ENCODE data around the gene BANK1.

Gene BANK1

DNA sequence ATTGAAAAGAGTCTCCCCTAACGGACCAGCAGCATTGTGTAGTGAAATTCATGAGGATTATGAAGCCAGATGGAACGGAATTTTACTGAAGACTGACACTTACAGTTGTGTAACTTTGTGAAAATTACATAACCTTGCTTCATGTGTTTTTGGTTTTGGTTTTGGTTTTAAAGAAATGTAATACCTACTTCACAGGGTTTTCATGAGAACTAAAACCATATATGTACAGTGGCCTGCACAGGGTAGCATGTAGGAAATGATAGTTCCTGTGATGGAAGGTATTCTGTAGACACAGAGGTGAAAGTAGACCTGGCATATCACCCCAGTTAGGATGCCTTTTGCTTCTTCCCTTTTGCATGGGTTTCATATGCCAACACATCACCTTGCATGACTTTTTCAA, 247.0 kb downstream of the BANK1 start:
- DNase-seq: no peak

DNA sequence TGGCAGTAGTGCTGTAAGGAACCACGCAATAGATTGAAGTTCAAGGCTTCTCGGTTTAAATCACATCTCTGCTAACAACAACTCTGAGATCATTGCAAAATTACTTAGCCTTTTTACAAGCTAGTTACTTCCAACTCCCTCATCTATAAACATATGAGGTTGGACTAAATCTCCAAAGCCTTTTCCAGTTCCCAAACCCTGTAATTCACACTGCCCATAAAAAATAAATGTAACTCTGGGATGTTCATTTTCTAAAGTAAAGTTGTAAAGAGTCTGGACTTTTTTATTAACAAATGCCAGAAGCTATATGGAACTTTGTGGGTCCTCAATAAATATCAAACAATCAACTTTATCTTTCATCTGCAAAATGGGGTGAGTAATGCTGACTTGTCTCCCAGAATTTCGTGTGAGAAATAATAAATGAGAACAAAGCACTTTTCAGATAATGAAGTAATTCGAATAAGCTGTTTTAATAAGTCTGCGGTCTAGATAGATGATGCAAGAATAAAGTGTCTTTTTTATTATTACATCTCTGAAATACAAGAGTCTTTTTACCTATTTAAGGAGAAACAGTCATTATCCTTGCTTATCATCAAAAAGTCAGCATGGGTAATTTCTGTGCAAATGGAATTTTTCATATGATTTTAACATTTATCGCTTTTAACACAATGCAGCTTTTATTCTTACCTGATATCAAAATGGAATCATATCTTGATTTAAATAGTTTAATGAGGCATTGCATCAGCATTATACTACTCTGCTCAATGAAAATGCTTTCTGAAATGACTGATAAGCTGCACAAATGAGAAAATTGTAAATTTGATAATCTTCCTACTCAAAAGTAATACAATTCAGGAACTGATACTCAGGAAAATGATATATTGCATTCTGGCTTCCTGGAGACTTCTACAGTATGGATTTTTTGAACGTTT, 252.6 kb downstream of the BANK1 start:
- no peak for DNase-seq

DNA sequence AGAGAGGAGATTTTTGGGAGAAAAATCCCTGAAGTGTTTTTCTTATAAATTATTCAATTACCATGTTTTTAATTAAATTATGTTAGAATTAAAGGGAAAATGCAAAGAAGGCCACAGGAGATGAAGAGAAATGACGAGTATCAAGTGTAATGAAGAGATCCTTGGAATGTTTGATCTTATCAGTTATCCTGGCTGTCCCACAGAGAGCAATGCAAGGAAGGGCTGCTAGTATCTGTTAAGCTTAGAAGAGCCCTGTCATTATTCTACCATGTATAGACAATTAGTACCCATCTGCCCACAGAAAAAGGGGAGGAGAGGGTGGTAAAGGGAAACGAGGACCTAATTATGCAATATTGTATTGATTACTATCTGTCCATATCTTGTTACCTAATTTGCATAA, 257.1 kb downstream of the BANK1 start:
- DNase-seq: no peak

DNA sequence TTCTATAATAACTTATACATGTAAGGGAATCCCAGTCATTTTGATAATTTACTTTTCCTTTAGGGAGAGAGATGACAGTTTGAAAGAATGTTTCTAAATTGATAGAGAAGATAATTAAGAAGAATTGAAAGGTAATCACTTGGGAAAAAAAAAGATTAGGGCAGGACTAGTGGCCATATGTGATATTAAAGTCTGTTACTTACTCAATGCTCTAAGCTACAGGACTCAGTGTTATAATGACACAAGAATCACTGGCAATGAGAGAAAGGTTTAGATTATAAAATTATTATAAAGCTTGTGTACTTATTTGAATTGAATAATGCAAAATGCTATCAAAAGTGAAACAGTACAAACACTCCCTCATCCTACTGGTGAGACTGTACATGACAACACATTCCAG, 265.3 kb downstream of the BANK1 start:
- no peak for DNase-seq

DNA sequence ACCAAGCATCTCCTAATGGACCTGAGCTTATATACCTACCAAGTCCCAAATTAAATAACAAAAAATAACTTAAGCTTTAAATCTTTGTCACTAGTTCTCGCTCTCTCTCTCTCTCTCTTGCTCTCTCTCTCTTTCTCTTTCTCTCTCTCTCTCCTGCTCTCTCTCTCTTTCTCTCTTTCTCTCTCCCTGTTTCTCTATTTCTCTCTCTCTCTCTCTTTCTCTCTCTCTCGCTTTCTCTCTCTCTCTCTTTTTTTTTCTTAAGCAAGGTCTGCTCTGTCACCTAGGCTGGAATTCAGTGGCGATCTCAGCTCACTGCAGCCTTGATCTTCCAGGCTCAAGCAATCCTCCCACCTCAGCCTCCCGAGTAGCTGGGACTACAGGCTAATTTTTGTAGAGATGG, 266.6 kb downstream of the BANK1 start:
- DNase-seq: no peak

DNA sequence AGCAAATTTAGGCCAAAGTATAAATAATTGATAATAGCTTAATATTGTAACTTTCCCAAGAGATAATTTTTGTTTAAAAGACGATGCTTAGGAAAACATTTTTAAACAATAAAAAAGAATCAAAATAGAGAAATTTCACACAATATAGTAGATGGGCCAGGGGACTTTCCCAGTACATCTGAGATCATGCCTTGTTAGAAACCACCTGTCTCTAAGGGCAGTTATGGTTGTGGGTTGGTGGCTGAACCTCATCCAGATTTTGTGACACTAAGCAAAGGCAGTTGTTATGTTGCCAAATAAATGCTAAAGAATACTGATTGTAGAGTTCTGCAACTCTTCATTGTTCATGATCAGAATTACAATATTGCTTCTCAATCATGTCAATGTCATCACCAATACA, 270.6 kb downstream of the BANK1 start:
- DNase-seq: no peak

DNA sequence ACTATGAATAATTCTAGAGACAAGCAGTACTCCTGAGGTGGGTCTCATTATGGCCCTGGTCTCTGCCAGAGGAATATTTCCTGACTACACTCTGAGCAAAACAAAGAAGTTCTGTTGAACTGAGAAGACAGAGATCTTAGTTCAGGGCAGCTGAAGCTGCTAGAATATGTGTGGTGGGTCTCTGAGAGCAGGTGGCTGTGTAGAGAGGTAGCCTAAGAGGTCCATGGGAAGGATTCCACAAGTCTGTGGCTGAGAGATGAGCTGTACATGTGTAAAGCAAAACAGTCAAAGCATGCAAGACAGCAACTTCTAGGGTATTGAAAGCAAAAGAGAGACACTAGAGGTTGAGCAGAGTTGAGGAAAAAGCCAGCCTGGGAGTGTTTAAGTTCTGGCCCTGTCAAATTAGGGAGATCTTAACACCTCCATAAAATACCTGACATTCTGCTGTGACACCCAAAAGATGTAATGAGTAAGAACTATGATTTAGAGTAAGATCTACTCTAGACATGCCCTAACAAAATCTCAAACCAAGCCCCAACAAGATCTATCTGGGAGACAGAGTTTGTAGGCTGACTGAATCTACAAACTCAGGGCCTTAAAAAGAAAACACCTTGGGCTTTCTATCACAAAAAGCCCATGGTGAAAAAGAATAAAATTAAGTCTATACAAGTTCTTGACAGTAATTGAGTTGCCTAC, 274.4 kb downstream of the BANK1 start:
- no peak for DNase-seq

DNA sequence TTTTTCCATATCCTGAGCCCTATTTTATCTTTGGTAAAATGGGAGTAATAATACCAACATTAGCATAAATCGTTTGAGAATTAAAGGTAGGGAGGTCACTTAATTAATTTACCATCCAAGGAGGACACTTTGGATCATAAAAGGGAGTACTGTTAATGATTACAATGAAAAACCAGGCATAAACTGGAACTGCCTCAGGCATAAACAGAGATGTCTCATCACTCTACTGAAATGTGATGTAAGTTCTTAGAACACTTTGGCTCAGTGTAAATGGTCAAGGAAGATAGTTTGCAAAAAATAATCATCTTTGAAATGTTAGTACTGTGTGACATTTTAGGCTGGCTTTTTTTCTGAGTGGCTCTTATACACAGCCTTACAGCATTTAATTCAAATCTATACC, 286.1 kb downstream of the BANK1 start:
- no peak for DNase-seq

DNA sequence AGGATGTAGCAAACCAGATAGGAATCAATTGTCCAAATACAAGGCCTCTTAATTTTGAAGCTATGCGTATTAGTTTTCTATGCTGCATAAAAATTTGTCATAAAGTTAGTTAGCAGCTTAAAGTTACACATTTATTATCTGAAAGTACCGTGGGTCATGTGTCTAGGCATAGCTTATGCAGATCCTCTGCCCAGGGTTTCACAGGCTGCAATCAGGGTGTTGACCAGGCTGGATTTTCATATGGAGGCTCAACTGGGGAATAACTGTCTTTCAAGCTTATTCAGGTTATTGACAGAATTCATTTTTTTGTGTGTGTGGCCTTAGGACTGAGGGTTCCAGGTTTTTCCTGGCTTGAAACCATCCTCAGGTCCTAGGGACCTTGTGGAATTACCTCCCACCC, 289.7 kb downstream of the BANK1 start:
- DNase-seq: no peak

DNA sequence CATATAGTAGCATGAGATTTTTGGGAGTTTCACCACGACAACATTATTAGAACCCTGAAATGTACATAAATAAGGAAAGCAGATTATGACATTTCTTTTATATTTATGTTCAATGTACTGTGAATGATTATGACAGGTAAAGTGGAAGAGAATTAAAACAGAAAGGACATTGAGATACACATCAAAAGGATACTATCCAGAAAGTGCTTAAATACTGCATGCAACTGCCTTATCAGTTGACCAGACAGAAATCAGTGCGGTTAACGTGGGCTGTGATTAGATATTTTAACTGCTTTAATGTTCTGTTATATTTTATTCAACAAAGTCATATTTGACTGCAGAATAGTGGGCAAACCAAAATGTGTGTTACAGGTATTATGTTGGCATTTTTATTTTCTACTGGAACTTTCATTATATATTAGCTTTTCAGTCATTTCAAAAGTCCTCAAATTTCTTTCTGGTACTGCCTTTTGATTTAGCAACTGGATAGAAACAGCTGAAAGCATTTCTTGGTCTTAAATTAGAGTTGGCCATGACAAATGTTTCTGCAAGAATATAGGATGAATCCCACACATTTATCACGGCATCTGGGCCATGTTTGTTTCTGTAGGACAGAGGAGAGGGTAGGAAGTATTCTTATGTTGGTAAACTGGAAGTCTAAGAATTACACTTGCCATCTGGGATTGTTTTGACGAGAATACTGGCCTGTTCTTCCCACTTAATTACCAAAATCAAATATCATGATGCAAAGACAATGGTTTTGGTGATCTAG, 299.5 kb downstream of the BANK1 start:
- DNase-seq: no peak

DNA sequence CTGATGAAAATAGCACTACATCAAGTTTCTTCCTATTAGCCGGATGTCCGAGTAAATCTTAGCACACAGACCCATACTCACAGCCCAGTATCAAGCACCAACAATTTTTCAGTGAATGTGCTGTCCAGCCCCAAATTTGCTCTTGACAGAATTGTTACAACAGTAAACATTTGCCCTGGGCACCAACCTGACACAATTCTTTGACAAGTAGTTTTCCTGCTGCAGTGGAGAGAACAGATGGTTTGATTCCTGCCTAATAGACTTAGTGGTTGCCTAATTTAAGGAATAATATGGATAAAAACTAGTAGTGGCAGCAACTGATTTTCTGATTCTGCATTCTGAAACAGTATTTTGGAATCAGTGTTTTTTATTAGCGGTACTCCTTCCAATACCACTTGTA, 301.1 kb downstream of the BANK1 start:
- DNase-seq: no peak

DNA sequence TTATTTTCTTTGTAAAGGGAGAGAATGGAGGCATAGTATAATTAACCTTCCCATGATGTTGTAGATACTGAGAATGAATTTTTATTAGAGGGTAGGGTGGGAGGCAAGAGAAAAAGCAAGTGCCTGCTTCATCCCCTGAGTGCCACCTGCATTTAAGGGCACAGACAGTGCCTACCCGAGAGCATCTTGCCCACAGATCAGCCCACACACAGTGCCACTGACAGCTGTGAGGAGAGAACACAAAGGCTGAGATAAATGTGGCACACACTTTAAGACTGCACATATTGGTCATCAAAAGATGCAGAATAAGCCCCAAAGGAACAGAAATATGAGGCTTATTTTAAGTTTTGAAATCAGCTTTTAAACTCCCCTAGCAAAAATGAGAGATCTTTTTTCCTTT, 304.0 kb downstream of the BANK1 start:
- DNase-seq: no peak

DNA sequence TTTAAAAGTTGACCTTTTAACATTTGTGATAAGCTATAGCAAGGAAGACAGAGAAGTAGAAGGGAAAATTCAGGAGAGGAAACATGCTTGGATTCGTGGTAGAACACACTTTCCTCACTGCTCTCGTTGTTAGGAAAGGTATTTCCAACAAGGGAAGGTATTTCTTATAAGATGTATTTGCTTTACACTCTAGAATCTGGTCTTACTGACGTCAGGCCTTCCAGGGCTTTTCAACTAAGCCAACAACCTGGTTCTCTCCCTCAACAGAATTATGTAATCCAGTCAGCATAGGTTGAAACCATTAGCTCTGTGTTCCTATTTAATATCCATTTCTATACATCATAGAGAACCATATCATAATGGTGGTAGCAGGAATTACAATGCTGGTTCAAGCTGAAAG, 312.8 kb downstream of the BANK1 start:
- DNase-seq: no peak

DNA sequence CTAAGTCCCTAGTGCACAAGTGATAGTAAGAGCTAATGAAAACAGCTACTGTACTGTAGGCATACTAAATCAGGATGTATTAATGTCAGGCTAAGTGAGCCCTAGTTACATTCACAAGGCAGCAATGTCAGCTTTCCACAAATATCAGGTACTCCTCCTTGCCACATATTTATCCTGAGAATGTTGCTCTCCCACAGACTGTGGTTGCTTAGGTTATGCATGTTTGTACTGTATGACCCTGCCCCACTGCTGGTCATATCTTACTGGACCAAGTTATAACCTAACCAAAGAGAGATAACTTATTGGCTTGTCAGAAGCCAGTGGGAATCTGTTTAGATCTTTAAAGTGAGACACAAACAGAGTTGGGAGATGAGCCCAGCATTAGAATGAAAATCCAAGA, 313.7 kb downstream of the BANK1 start:
- DNase-seq: no peak

DNA sequence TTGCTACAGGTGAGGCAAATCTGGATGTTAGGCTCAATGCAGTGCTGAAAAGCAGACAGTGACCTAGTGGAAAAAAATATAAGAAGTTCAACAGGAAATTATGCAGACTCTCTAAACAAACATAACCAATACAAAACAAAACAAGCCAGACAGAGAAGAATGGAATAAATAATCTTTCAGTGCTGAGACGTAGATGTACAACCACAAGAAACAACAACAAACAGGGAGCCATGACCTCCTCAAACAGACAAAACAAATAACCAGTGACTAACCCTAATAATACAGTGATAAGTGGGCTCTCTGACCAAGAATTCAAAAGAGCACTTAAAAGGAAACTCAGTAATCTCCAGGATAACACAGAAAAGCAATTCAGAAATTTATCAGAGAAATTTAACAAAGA, 315.5 kb downstream of the BANK1 start:
- no peak for DNase-seq

DNA sequence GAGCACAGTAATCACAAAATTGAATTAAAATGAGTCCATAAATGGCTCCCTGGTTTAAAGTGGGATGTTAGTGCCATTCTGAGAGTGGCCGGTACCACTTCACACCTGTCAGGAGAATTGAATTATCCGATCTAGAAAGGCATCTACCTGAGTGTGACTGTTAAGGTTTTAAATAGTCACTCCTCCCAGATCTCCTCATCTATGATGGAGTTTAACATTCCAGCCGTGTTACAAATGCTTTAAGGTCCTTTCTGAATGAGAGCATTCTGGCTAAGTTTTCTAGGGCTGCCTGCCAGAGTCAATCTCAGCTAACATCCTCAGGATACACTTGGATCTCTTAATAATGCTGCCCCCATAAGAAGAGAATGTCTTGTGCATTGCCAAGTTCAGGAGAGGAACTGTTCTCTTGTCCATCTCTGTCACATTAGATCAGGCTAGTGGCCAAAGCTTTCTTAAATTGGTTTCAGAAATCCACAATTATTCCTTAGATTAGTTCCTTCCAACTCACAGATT, 323.6 kb downstream of the BANK1 start:
- DNase-seq: no peak

DNA sequence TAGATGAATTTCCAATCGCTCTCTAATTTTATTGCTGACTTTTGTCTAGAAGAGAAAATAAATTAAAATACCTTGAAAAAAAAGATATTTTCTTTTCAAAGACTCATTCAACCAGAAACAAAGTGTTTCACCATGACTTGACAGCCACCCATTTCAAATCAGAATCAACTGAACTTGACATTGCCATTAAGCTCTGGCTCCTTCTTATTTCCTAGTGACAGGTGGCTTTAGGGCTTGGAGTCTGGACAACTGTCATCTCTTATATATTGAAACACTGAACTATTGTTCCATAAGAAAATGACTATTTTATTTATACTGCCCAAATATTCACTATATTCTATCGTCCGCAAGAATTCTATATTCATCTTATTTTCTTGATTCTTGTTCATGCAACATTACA, 325.6 kb downstream of the BANK1 start:
- DNase-seq: no peak

DNA sequence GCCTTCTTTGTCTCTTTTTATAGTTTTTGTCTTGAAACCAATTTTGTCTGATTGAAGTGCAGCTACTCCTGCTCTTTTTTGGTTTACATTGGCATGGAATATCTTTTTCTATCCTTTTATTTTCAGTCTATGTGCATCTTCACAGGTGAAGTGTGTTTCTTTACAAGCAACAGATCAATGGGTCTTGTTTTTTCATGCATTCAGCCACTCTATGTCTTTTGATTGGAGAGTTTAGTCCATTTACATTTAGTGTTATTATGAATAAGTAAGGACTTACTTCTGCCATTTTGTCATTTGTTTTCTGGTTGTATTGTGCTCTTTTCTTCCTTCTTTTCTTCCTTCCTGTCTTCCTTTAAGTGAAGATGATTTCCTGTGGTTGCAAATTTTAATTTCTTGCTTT, 330.3 kb downstream of the BANK1 start:
- no peak for DNase-seq

Data from NCI-H510A (cell line).